Measurements from ENCODE around the gene WDPCP. TPM values are rescaled to one million over a fixed set of nuclear protein-coding genes. Genes with fewer than 3 reads are reported as not detected.

WDPCP gene
- total and polyA plus RNA-seq, 10 of the 15 experiments (the other 5 are each of a cell fraction or from before 2014, with no cell fraction given), result 2.1 to 7.9 (median 4.6) TPM

DNA sequence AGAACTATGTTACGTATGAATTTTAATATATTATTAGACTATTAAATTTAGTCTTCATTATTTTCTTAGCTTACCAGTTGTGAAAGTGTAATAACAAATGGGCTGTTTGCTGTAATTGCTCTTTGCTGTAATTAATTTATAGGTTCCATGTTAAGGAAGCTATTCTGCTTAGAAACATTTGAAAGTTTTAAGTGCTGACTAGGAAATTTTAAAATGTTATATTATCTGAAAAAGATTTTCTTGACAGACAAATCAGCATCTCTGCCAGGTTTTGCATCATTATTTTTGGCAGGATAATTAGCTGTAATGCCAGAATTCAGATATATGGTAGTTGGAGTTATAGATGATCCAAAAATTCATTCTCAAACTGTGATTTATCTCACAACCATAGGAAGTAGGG is 495.4 kb downstream of the WDPCP start:
- no peak overlapping the region for H2AFZ ChIP-seq (ENCODE audit: control insufficient read depth, low read depth, low read length)
- H3K4me2 ChIP-seq (ENCODE audit: control insufficient read depth, insufficient read depth), result no peak overlapping the region
- no peak for DNase-seq (ENCODE audit: low read depth, low spot score)
- 3% methylated on average over 1 of the region's 1 CpG for WGBS (ENCODE audit: insufficient coverage, insufficient replicate concordance, low lambda C conversion rate, missing lambda C conversion rate)
- no TSS peak for BruUV-seq (replicated peaks)
- in situ Hi-C loops (cut with MboI), result no loop called here
- intact Hi-C loops (cut with micrococcal nuclease; ENCODE audit: unreplicated experiment), result no loop called here
- H4K20me1 ChIP-seq (ENCODE audit: control insufficient read depth, insufficient read depth), result no peaks in the 10 kb centered on the region
- TF ChIP-seq, protein P1, sequence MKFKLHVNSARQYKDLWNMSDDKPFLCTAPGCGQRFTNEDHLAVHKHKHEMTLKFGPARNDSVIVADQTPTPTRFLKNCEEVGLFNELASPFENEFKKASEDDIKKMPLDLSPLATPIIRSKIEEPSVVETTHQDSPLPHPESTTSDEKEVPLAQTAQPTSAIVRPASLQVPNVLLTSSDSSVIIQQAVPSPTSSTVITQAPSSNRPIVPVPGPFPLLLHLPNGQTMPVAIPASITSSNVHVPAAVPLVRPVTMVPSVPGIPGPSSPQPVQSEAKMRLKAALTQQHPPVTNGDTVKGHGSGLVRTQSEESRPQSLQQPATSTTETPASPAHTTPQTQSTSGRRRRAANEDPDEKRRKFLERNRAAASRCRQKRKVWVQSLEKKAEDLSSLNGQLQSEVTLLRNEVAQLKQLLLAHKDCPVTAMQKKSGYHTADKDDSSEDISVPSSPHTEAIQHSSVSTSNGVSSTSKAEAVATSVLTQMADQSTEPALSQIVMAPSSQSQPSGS (IDR thresholded peaks at IDR 0.05; ENCODE audit: low read length), result no peak
- TF ChIP-seq, protein P2, sequence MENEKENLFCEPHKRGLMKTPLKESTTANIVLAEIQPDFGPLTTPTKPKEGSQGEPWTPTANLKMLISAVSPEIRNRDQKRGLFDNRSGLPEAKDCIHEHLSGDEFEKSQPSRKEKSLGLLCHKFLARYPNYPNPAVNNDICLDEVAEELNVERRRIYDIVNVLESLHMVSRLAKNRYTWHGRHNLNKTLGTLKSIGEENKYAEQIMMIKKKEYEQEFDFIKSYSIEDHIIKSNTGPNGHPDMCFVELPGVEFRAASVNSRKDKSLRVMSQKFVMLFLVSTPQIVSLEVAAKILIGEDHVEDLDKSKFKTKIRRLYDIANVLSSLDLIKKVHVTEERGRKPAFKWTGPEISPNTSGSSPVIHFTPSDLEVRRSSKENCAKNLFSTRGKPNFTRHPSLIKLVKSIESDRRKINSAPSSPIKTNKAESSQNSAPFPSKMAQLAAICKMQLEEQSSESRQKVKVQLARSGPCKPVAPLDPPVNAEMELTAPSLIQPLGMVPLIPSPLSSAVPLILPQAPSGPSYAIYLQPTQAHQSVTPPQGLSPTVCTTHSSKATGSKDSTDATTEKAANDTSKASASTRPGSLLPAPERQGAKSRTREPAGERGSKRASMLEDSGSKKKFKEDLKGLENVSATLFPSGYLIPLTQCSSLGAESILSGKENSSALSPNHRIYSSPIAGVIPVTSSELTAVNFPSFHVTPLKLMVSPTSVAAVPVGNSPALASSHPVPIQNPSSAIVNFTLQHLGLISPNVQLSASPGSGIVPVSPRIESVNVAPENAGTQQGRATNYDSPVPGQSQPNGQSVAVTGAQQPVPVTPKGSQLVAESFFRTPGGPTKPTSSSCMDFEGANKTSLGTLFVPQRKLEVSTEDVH (IDR thresholded peaks at IDR 0.05; ENCODE audit: low read depth, partially characterized antibody), result no peak
- H3K9ac ChIP-seq (ENCODE audit: control insufficient read depth, insufficient read depth, low read length), result no peak overlapping the region
- no peaks in the 10 kb centered on the region for H3K4me1 ChIP-seq (ENCODE audit: control insufficient read depth, insufficient read depth, low read length)
- no peak for FAIRE-seq
- CTCF ChIA-PET, result interaction anchor here (0.9 to 1.5 kb wide), 3 partner anchors 14 to 38 kb away, joined by 3 to 4 read pairs (median 3); no protein-coding TSS in a partner anchor
- H3K4me3 ChIP-seq, result no peak overlapping the region
- RAD21 ChIA-PET (ENCODE audit: unreplicated experiment), result no interaction called here
- H3K27ac ChIP-seq (ENCODE audit: control insufficient read depth, insufficient read depth), result no peak overlapping the region
- H3K79me2 ChIP-seq (ENCODE audit: control insufficient read depth, insufficient read depth, low read length), result no peaks in the 10 kb centered on the region
- no peaks in the 10 kb centered on the region for H3K27me3 ChIP-seq (replicated peaks in 1 of 2; ENCODE audit: control insufficient read depth in 2 of 2, insufficient read depth in 2 of 2, low read length in 1 of 2)
- POLR2A ChIA-PET, result no interaction called here
- no peaks in the 10 kb centered on the region for H3K9me3 ChIP-seq (replicated peaks; ENCODE audit: control insufficient read depth, insufficient read depth, low read length)
- no peak for ATAC-seq
- SMC1A ChIA-PET (ENCODE audit: uncharacterized antibody, unreplicated experiment), result interaction anchor here (0.7 to 1.2 kb wide), 4 partner anchors 13 to 253 kb away, joined by 3 to 4 read pairs (median 3); no protein-coding TSS in a partner anchor
- H3K36me3 ChIP-seq (ENCODE audit: control insufficient read depth in 2 of 2, insufficient read depth in 2 of 2, low read length in 1 of 2), result no peaks in the 10 kb centered on the region
